ENCODE data around the gene L1CAM. TPM values are rescaled to one million over a fixed set of nuclear protein-coding genes. Genes with fewer than 3 reads are reported as not detected.
"Not testable (repeated sequence)": the region's sequence is repeated elsewhere in the genome, so short reads cannot be mapped to it uniquely, and the experiment has no call there.

Gene L1CAM
- total RNA-seq, 2 donors from 2014 or later = 4.3 to 8.8 TPM

GRCh38 chrX:153820601-153821000 lies 65.4 kb downstream of the L1CAM start:
- TF ChIP-seq CTCF (IDR thresholded peaks at IDR 0.05) = no peak
- H3K27me3 ChIP-seq = peaks cover 8% of the 10 kb centered on the region

GRCh38 chrX:153819384-153820040 lies 66.5 kb downstream of the L1CAM start:
- DNase-seq = no peak
- H3K4me1 ChIP-seq = no peaks in the 10 kb centered on the region
- intact Hi-C loops (cut with DNase I) = no loop called here

More at GRCh38 chrX:153820601-153821000, 65.4 kb downstream of the L1CAM start:
- H3K27ac ChIP-seq = no peak overlapping the region
- H3K4me1 ChIP-seq = no peaks in the 10 kb centered on the region
- H3K4me3 ChIP-seq = no peak overlapping the region
- no peaks in the 10 kb centered on the region for H3K9me3 ChIP-seq
- no peaks in the 10 kb centered on the region for H3K36me3 ChIP-seq
- DNase-seq = no peak
- intact Hi-C loops (cut with DNase I) = no loop called here
- no peak overlapping the region for H3K9ac ChIP-seq (ENCODE audit: low read depth in 2 of 2, low read length in 2 of 2)

GRCh38 chrX:153818571-153819383 lies 67.2 kb downstream of the L1CAM start:
- no peak overlapping the region for H3K27ac ChIP-seq
- intact Hi-C loops (cut with DNase I) = no loop called here

More at GRCh38 chrX:153819384-153820040, 66.5 kb downstream of the L1CAM start:
- Histone ChIP-seq H3K4me3 (peak overlapping the region; percentile 30), H3K9ac (ENCODE audit: low read depth in 2 of 2, low read length in 2 of 2) (peak overlapping the region in 1 of 2 donors; percentile 24), H3K27ac (no peak overlapping the region), H3K36me3 (no peaks in the 10 kb centered on the region), H3K9me3 (no peaks in the 10 kb centered on the region), H3K27me3 (peaks cover 8% of the 10 kb centered on the region)
- no peak for TF ChIP-seq CTCF (IDR thresholded peaks at IDR 0.05)

GRCh38 chrX:153818064-153818463 lies 67.9 kb downstream of the L1CAM start:
- H3K9me3 ChIP-seq; H3K4me3 ChIP-seq; intact Hi-C loops (cut with DNase I); H3K27me3 ChIP-seq; DNase-seq; H3K27ac ChIP-seq; H3K4me1 ChIP-seq; H3K36me3 ChIP-seq; H3K9ac ChIP-seq (ENCODE audit: low read depth in 2 of 2, low read length in 2 of 2): not testable (repeated sequence)

More at GRCh38 chrX:153818571-153819383, 67.2 kb downstream of the L1CAM start:
- peaks cover 8% of the 10 kb centered on the region for H3K27me3 ChIP-seq
- H3K4me3 ChIP-seq = peak overlapping the region; percentile 30
- H3K9ac ChIP-seq (ENCODE audit: low read depth in 2 of 2, low read length in 2 of 2) = peak overlapping the region in 1 of 2 donors; percentile 24
- no peak for DNase-seq
- no peaks in the 10 kb centered on the region for H3K4me1 ChIP-seq
- no peaks in the 10 kb centered on the region for H3K36me3 ChIP-seq
- H3K9me3 ChIP-seq = no peaks in the 10 kb centered on the region
- no peak for TF ChIP-seq CTCF (IDR thresholded peaks at IDR 0.05)

GRCh38 chrX:153816831-153817690 lies 68.9 kb downstream of the L1CAM start:
- no peaks in the 10 kb centered on the region for H3K9me3 ChIP-seq
- H3K4me3 ChIP-seq = no peak overlapping the region
- no peak overlapping the region for H3K9ac ChIP-seq (ENCODE audit: low read depth in 2 of 2, low read length in 2 of 2)
- intact Hi-C loops (cut with DNase I) = no loop called here
- no peak for DNase-seq
- no peaks in the 10 kb centered on the region for H3K36me3 ChIP-seq
- TF ChIP-seq CTCF (IDR thresholded peaks at IDR 0.05) = no peak
- H3K27me3 ChIP-seq = peaks cover 8% of the 10 kb centered on the region
- H3K4me1 ChIP-seq = no peaks in the 10 kb centered on the region
- no peak overlapping the region for H3K27ac ChIP-seq
